OCI-LY3 (cell line): ENCODE measurements around the gene CHPF.

Source experiments
- H2AFZ ChIP-seq: fragments of 200-600, 300-600 bp; shearing (Covaris generic); 2 replicates; pipeline ENCODE4 v1.6.0; 2014; ENCODE audit warnings: antibody characterized with exemption, low read depth, low read length
- H3K27ac ChIP-seq: fragments of 200-600, 300-600 bp; sonication (generic); 2 replicates; pipeline ENCODE4 v1.5.1; 2014; ENCODE audit warnings: mild to moderate bottlenecking, low read length, moderate library complexity, mixed read lengths
- H3K27me3 ChIP-seq: fragments of 200-600, 300-600 bp; sonication (generic); 2 replicates; pipeline ENCODE4 v1.6.1; 2014; ENCODE audit warnings: low read depth, low read length, mixed read lengths
- H3K36me3 ChIP-seq: fragments of 200-600, 300-600 bp; sonication (generic); replicated peaks from 2 replicates; pipeline ENCODE3; 2014; ENCODE audit warnings: low read depth, low read length, mixed read lengths
- H3K4me1 ChIP-seq: fragments of 300-600, 200-600 bp; sonication (generic); 2 replicates; pipeline ENCODE4 v1.6.1; 2014; ENCODE audit warnings: low read length, mixed read lengths
- H3K4me2 ChIP-seq: fragments of 200-600, 300-600 bp; sonication (generic); 2 replicates; pipeline ENCODE4 v1.6.1; 2014; ENCODE audit warnings: low read length, mixed read lengths
- H3K4me3 ChIP-seq: fragments of 300-600, 200-600 bp; sonication (generic); 2 replicates; pipeline ENCODE4 v1.5.1; 2014; ENCODE audit warnings: antibody characterized with exemption, mild to moderate bottlenecking, low read length, moderate library complexity
- H3K79me2 ChIP-seq: fragments of 300-600, 200-600 bp; shearing (Covaris generic); 2 replicates; pipeline ENCODE4 v1.6.1; 2014; ENCODE audit warnings: mild to moderate bottlenecking, low read length, mixed read lengths
- H3K9ac ChIP-seq: fragments of 300-600, 200-600 bp; shearing (Covaris generic); 2 replicates; pipeline ENCODE4 v1.6.0; 2014; ENCODE audit warnings: mild to moderate bottlenecking, low read length, moderate library complexity
- H3K9me3 ChIP-seq: fragments of 200-600, 300-600 bp; shearing (Covaris generic); 2 replicates; pipeline ENCODE4 v1.6.1; 2014; ENCODE audit warnings: low read length, mixed read lengths; ENCODE audit not compliant: insufficient read depth
- H4K20me1 ChIP-seq: fragments of 200-600, 300-600 bp; sonication (generic); 2 replicates; pipeline ENCODE4 v1.6.1; 2016; ENCODE audit warnings: low read length, mixed read lengths; ENCODE audit not compliant: insufficient read depth
- CTCF ChIP-seq: fragments of 200-600, 300-600 bp; sonication (generic); IDR thresholded peaks from 2 replicates; pipeline ENCODE4 v1.5.1; 2014; ENCODE audit warnings: antibody characterized with exemption, low read length, low read depth
- EZH2phosphoT487 ChIP-seq: fragments of 200-600 bp; shearing (Covaris generic); IDR thresholded peaks from 2 replicates; pipeline ENCODE4 v1.6.1; 2018; ENCODE audit warnings: antibody characterized with exemption, mixed run types, low read depth

The CHPF gene

GRCh38 chr2:219563271-219563928, 19.8 kb upstream of the CHPF start:
- no peaks in the 10 kb centered on the region for H3K79me2 ChIP-seq
- H3K4me3 ChIP-seq, result no peak overlapping the region
- no peaks in the 10 kb centered on the region for H3K27me3 ChIP-seq
- no peak overlapping the region for H3K27ac ChIP-seq
- no peak overlapping the region for H3K4me2 ChIP-seq
- H3K9me3 ChIP-seq, result no peaks in the 10 kb centered on the region
- no peaks in the 10 kb centered on the region for H4K20me1 ChIP-seq
- no peaks in the 10 kb centered on the region for H3K4me1 ChIP-seq
- H2AFZ ChIP-seq, result no peak overlapping the region
- TF ChIP-seq CTCF, result no peak
- TF ChIP-seq EZH2phosphoT487, result no peak
- no peak overlapping the region for H3K9ac ChIP-seq
- no peaks in the 10 kb centered on the region for H3K36me3 ChIP-seq

GRCh38 chr2:219562049-219563020, 18.7 kb upstream of the CHPF start:
- Histone ChIP-seq H3K79me2 (no peaks in the 10 kb centered on the region), H3K4me2 (no peak overlapping the region), H3K4me1 (no peaks in the 10 kb centered on the region), H3K9ac (no peak overlapping the region), H3K9me3 (no peaks in the 10 kb centered on the region), H3K4me3 (no peak overlapping the region), H4K20me1 (no peaks in the 10 kb centered on the region), H2AFZ (no peak overlapping the region), H3K36me3 (no peaks in the 10 kb centered on the region), H3K27me3 (no peaks in the 10 kb centered on the region), H3K27ac (no peak overlapping the region)
- TF ChIP-seq EZH2phosphoT487 (no peak), CTCF (no peak)

GRCh38 chr2:219561179-219562048, 17.8 kb upstream of the CHPF start:
- no peak overlapping the region for H2AFZ ChIP-seq
- no peaks in the 10 kb centered on the region for H3K79me2 ChIP-seq
- no peak overlapping the region for H3K27ac ChIP-seq
- no peaks in the 10 kb centered on the region for H3K36me3 ChIP-seq
- H3K27me3 ChIP-seq, result no peaks in the 10 kb centered on the region
- TF ChIP-seq EZH2phosphoT487, result no peak
- no peak for TF ChIP-seq CTCF
- H3K4me3 ChIP-seq, result no peak overlapping the region
- no peak overlapping the region for H3K9ac ChIP-seq
- no peaks in the 10 kb centered on the region for H3K9me3 ChIP-seq
- H3K4me2 ChIP-seq, result no peak overlapping the region
- no peaks in the 10 kb centered on the region for H4K20me1 ChIP-seq
- no peaks in the 10 kb centered on the region for H3K4me1 ChIP-seq

GRCh38 chr2:219560893-219561178, 17.2 kb upstream of the CHPF start:
- Histone ChIP-seq H3K9ac (no peak overlapping the region), H3K27me3 (no peaks in the 10 kb centered on the region), H3K4me2 (no peak overlapping the region), H3K79me2 (no peaks in the 10 kb centered on the region), H2AFZ (no peak overlapping the region), H3K36me3 (no peaks in the 10 kb centered on the region), H4K20me1 (no peaks in the 10 kb centered on the region), H3K27ac (no peak overlapping the region), H3K9me3 (no peaks in the 10 kb centered on the region), H3K4me1 (no peaks in the 10 kb centered on the region), H3K4me3 (no peak overlapping the region)
- TF ChIP-seq EZH2phosphoT487, result no peak
- TF ChIP-seq CTCF, result no peak
